ENCODE results near the gene KNCN. TPM values are rescaled to one million over a fixed set of nuclear protein-coding genes. Genes with fewer than 3 reads are reported as not detected.

The KNCN gene
- total RNA-seq, 2 experiments from 2014 or later, result not detected

GRCh38 chr1:46497020-46497419, 54.4 kb downstream of the KNCN start:
- H3K9me3 ChIP-seq (ENCODE audit: control insufficient read depth in 1 of 2, insufficient read depth in 1 of 2, low read length in 2 of 2), result no peaks in the 10 kb centered on the region
- H3K36me3 Mint-ChIP-seq (ENCODE audit: low read depth), result no peaks in the 10 kb centered on the region
- ChIA-PET CTCF (no interaction called here), POLR2A (no interaction called here)
- DNase-seq (no peak), ATAC-seq (ENCODE audit: poor library complexity) (no peak)
- H3K36me3 ChIP-seq (ENCODE audit: insufficient read depth, low read length), result no peaks in the 10 kb centered on the region
- no peaks in the 10 kb centered on the region for H3K9me3 Mint-ChIP-seq
- H3K27ac ChIP-seq (ENCODE audit: low read depth in 1 of 2, low read length in 2 of 2), result no peak overlapping the region
- H3K4me3 Mint-ChIP-seq, result no peak overlapping the region
- no peak overlapping the region for H3K27ac Mint-ChIP-seq
- H3K27me3 ChIP-seq (ENCODE audit: control insufficient read depth in 1 of 2, insufficient read depth in 2 of 2, low read length in 2 of 2), result peaks cover 38% of the 10 kb centered on the region in 2 experiments
- peaks cover 62% of the 10 kb centered on the region for H3K27me3 Mint-ChIP-seq
- intact Hi-C loops (cut with DNase I, micrococcal nuclease), result no loop called here
- H3K4me1 Mint-ChIP-seq (ENCODE audit: low read depth), result peaks cover under 1% of the 10 kb centered on the region
- TF ChIP-seq CTCF (IDR thresholded peaks at IDR 0.05), result no peak
- H3K4me1 ChIP-seq (ENCODE audit: insufficient read depth, low read length), result no peaks in the 10 kb centered on the region
- no peak overlapping the region for H3K4me3 ChIP-seq (ENCODE audit: low read length)

- Histone ChIP-seq H3K27ac (ENCODE audit: low read depth in 1 of 2, low read length in 2 of 2) (no peak overlapping the region), H3K9me3 (ENCODE audit: control insufficient read depth in 1 of 2, insufficient read depth in 1 of 2, low read length in 2 of 2) (no peaks in the 10 kb centered on the region), H3K4me1 (ENCODE audit: insufficient read depth, low read length) (no peaks in the 10 kb centered on the region), H3K36me3 (ENCODE audit: insufficient read depth, low read length) (no peaks in the 10 kb centered on the region), H3K4me3 (ENCODE audit: low read length) (no peak overlapping the region), H3K27me3 (ENCODE audit: control insufficient read depth in 1 of 2, insufficient read depth in 2 of 2, low read length in 2 of 2) (peaks cover 43% of the 10 kb centered on the region in 2 experiments)
- POLR2A ChIA-PET, result no interaction called here
- no peak overlapping the region for H3K27ac Mint-ChIP-seq
- no peaks in the 10 kb centered on the region for H3K36me3 Mint-ChIP-seq (ENCODE audit: low read depth)
- no peak for TF ChIP-seq CTCF (IDR thresholded peaks at IDR 0.05)
- no peak overlapping the region for H3K4me3 Mint-ChIP-seq
- ATAC-seq (ENCODE audit: poor library complexity) (no peak), DNase-seq (no peak)
- intact Hi-C loops (cut with DNase I, micrococcal nuclease), result no loop called here
- H3K27me3 Mint-ChIP-seq, result peaks cover 65% of the 10 kb centered on the region
- CTCF ChIA-PET, result no interaction called here
- no peaks in the 10 kb centered on the region for H3K9me3 Mint-ChIP-seq
- H3K4me1 Mint-ChIP-seq (ENCODE audit: low read depth), result peaks cover 5% of the 10 kb centered on the region
These were observed 54.9 kb downstream of the KNCN start for GRCh38 chr1:46496505-46496904.

- H3K9me3 Mint-ChIP-seq, result no peaks in the 10 kb centered on the region
- DNase-seq (no peak), ATAC-seq (ENCODE audit: poor library complexity) (no peak)
- intact Hi-C loops (cut with DNase I, micrococcal nuclease), result no loop called here
- no peak overlapping the region for H3K27ac ChIP-seq (ENCODE audit: low read depth in 1 of 2, low read length in 2 of 2)
- H3K27me3 ChIP-seq (ENCODE audit: control insufficient read depth in 1 of 2, insufficient read depth in 2 of 2, low read length in 2 of 2), result peaks cover 49 to 51% of the 10 kb centered on the region in 2 experiments
- POLR2A ChIA-PET, result no interaction called here
- CTCF ChIA-PET, result interaction anchor here (1.1 kb wide), 1 partner anchor 18 kb away, joined by 3 read pairs; no protein-coding TSS in a partner anchor
- H3K36me3 Mint-ChIP-seq (ENCODE audit: low read depth), result no peaks in the 10 kb centered on the region
- no peak overlapping the region for H3K4me3 ChIP-seq (ENCODE audit: low read length)
- H3K27ac Mint-ChIP-seq, result no peak overlapping the region
- TF ChIP-seq CTCF (IDR thresholded peaks at IDR 0.05), result no peak
- H3K4me1 Mint-ChIP-seq (ENCODE audit: low read depth), result peaks cover 5% of the 10 kb centered on the region
- peaks cover 67% of the 10 kb centered on the region for H3K27me3 Mint-ChIP-seq
- peaks cover 2% of the 10 kb centered on the region for H3K4me1 ChIP-seq (ENCODE audit: insufficient read depth, low read length)
- no peaks in the 10 kb centered on the region for H3K36me3 ChIP-seq (ENCODE audit: insufficient read depth, low read length)
- peaks cover 0 to 3% of the 10 kb centered on the region in 2 experiments for H3K9me3 ChIP-seq (ENCODE audit: control insufficient read depth in 1 of 2, insufficient read depth in 1 of 2, low read length in 2 of 2)
- H3K4me3 Mint-ChIP-seq, result no peak overlapping the region
These were observed 55.7 kb downstream of the KNCN start for GRCh38 chr1:46495778-46496177.

Other genes with a start within 250 kb of the KNCN start
- 10 to 100 TPM; 23.0 to 24.3 TPM for gene LRRC41, start 248.0 kb downstream of the KNCN start, total RNA-seq
- gene UQCRH, start 247.9 kb downstream of the KNCN start, total RNA-seq, result 100 to 1,000 TPM; 101 to 103 TPM
- gene NSUN4, start 210.8 kb downstream of the KNCN start, total RNA-seq, result 10 to 100 TPM; 34.9 to 36.7 TPM
- 10 to 100 TPM; 11.7 to 15.0 TPM for gene FAAH, start 157.3 kb downstream of the KNCN start, total RNA-seq
- gene DMBX1, start 61.8 kb downstream of the KNCN start, total RNA-seq, result not detected
- gene MKNK1, start 52.6 kb upstream of the KNCN start, total RNA-seq, result 10 to 100 TPM; 27.1 to 29.6 TPM
- gene MOB3C, start 65.2 kb upstream of the KNCN start, total RNA-seq, result 1 to 10 TPM; 6.7 to 7.8 TPM
- 10 to 100 TPM; 10.1 to 12.4 TPM for gene ATPAF1, start 116.7 kb upstream of the KNCN start, total RNA-seq
- not detected for gene TEX38, start 120.2 kb upstream of the KNCN start, total RNA-seq
- gene EFCAB14, start 167.5 kb upstream of the KNCN start, total RNA-seq, result 10 to 100 TPM; 36.8 to 38.3 TPM
- gene CYP4B1, start 247.4 kb upstream of the KNCN start, total RNA-seq, result not detected